Upper lobe of left lung (tissue), 6 donors: ENCODE results near the gene ACTRT2. TPM values are rescaled to one million over a fixed set of nuclear protein-coding genes. Genes with fewer than 3 reads are reported as not detected.

Source experiments
- ATAC-seq, 2 donors: fragments of 200-7000 bp; cut with Tn5 transposase; one replicate each; pipeline ENCODE4 v1.9.1; 2022; ENCODE audit warnings: mild to moderate bottlenecking in 2 of 2, moderate library complexity in 2 of 2; ENCODE audit not compliant: low FRiP score in 2 of 2
- DNase-seq, 2 donors: peaks; one replicate each; pipeline ENCODE4 v3.0.0-alpha.2; 2019 to 2020
- H3K27ac ChIP-seq, 4 donors: fragments of 200-600 bp; sonication (generic); one replicate each; pipeline ENCODE4 v1.5.1; 2016 to 2019
- H3K27me3 ChIP-seq, 4 donors: fragments of 200-600 bp; sonication (generic); one replicate each; pipeline ENCODE4 v1.5.1; 2017 to 2019
- H3K36me3 ChIP-seq, 4 donors: fragments of 200-600 bp; sonication (generic); one replicate each; pipeline ENCODE4 v1.5.1; 2016 to 2019
- H3K4me1 ChIP-seq, 4 donors: fragments of 200-600 bp; sonication (generic); one replicate each; pipeline ENCODE4 v1.5.1; 2018 to 2019
- H3K4me3 ChIP-seq, 4 donors: fragments of 200-600 bp; sonication (generic); one replicate each; pipeline ENCODE4 v1.5.1; 2017 to 2019; ENCODE audit warnings: mild to moderate bottlenecking in 2 of 4, moderate library complexity in 1 of 4
- H3K9me3 ChIP-seq, 4 donors: fragments of 200-600 bp; sonication (generic); one replicate each; pipeline ENCODE4 v1.5.1; 2018 to 2019
- EP300 ChIP-seq, 4 donors: sonication (generic); formaldehyde crosslinking; IDR thresholded peaks; one replicate each; pipeline ENCODE4 v1.5.1; 2017; ENCODE audit warnings: antibody characterized with exemption in 4 of 4, control low read depth in 2 of 4
- POLR2A ChIP-seq, 4 donors: fragments of 450-650 bp; IDR thresholded peaks; one replicate each; pipeline ENCODE4 v1.5.1; 2016 to 2017; ENCODE audit warnings: antibody characterized with exemption in 4 of 4, mild to moderate bottlenecking in 2 of 4
- POLR2AphosphoS5 ChIP-seq, 2 donors: sonication (generic); formaldehyde crosslinking; IDR thresholded peaks; one replicate each; pipeline ENCODE4 v1.5.1; 2017; ENCODE audit warnings: antibody characterized with exemption in 2 of 2
- WGBS, 2 donors: methylation state at CpG; one replicate each; pipeline ENCODE4 v1.1.5; 2017 to 2018; 5-methylcytosine and 5-hydroxymethylcytosine counted together
- total RNA-seq, 6 donors: library from RNA; depleted of rRNA in 4 of 6; stranded (reverse); fragments of >200 nt in 4 of 6; gene quantifications; one replicate each; pipeline versions ENCODE4 v1.1.0 to v1.2.1, GENCODE V29; 2016 to 2021
- TF ChIP-seq, protein P1 (sequence below), 6 experiments: fragments of 450-650 bp in 4 of 6; fragments of 200-600 bp in 2 of 6; sonication (generic) in 2 of 6; IDR thresholded peaks; one replicate each; pipeline ENCODE4 v1.5.1; 2016 to 2019; ENCODE audit warnings: antibody characterized with exemption in 6 of 6
- donor health status: DM: no; HTN: no; CAD: no; lungs with moderate emphysema.
- donor health status: DM: no; HTN: yes; CAD: no; lungs with severe emphysema.

The ACTRT2 gene
- total RNA-seq, 6 donors from 2014 or later: not detected

GRCh38 chr1:3060127-3060526, 38.9 kb downstream of the ACTRT2 start:
- H3K4me1 ChIP-seq: peaks cover 0 to 13% (median 4%) of the 10 kb centered on the region in 4 donors
- DNase-seq (no peak), ATAC-seq (no peak)
- no peak overlapping the region for H3K27ac ChIP-seq
- peaks cover 0 to 13% (median 0%) of the 10 kb centered on the region in 4 donors for H3K27me3 ChIP-seq
- no peak overlapping the region for H3K4me3 ChIP-seq
- no peaks in the 10 kb centered on the region for H3K36me3 ChIP-seq
- no peaks in the 10 kb centered on the region for H3K9me3 ChIP-seq
- TF ChIP-seq EP300 (IDR thresholded peaks at IDR 0.05): no peak
- 71 to 85% methylated on average over 4 to 6 of the region's 9 CpGs for WGBS, 2 donors

GRCh38 chr1:3060601-3061551, 39.6 kb downstream of the ACTRT2 start:
- peaks cover 0 to 21% (median 0%) of the 10 kb centered on the region in 4 donors for H3K27me3 ChIP-seq
- ATAC-seq (no peak), DNase-seq (peak in 1 of 2 donors; percentile 33)
- TF ChIP-seq POLR2A (IDR thresholded peaks at IDR 0.05) (no peak), EP300 (IDR thresholded peaks at IDR 0.05) (no peak), POLR2AphosphoS5 (IDR thresholded peaks at IDR 0.05) (no peak)
- TF ChIP-seq, protein P1, sequence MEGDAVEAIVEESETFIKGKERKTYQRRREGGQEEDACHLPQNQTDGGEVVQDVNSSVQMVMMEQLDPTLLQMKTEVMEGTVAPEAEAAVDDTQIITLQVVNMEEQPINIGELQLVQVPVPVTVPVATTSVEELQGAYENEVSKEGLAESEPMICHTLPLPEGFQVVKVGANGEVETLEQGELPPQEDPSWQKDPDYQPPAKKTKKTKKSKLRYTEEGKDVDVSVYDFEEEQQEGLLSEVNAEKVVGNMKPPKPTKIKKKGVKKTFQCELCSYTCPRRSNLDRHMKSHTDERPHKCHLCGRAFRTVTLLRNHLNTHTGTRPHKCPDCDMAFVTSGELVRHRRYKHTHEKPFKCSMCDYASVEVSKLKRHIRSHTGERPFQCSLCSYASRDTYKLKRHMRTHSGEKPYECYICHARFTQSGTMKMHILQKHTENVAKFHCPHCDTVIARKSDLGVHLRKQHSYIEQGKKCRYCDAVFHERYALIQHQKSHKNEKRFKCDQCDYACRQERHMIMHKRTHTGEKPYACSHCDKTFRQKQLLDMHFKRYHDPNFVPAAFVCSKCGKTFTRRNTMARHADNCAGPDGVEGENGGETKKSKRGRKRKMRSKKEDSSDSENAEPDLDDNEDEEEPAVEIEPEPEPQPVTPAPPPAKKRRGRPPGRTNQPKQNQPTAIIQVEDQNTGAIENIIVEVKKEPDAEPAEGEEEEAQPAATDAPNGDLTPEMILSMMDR (IDR thresholded peaks at IDR 0.05): no peak
- no peaks in the 10 kb centered on the region for H3K9me3 ChIP-seq
- WGBS, 2 donors: 71 to 76% methylated on average over 12 to 15 of the region's 15 CpGs
- no peaks in the 10 kb centered on the region for H3K36me3 ChIP-seq
- H3K4me1 ChIP-seq: peaks cover 0 to 13% (median 4%) of the 10 kb centered on the region in 4 donors
- no peak overlapping the region for H3K4me3 ChIP-seq
- no peak overlapping the region for H3K27ac ChIP-seq

DNA sequence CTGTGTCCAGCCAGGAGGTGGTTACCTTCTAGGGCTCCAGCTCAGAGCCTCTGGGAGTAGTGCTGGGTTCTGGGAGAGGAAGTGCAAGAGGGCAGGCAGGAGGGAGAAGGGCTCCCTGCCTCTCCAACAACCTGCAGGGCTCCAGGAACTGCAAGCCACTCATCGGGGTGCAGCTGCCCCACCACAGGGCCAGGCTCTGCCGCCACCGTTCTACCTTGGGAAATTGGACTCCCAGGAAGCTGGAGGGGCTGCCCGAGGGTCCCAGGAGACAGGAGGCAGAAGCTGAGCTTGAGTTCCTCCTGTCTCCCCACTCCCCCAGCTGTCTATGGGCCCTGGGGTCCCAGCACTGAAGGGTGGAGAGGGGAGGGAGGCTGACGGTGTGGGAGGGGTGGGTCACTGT, 40.3 kb downstream of the ACTRT2 start:
- Histone ChIP-seq H3K9me3 (no peaks in the 10 kb centered on the region), H3K27ac (no peak overlapping the region), H3K27me3 (peaks cover 0 to 26% (median 0%) of the 10 kb centered on the region in 4 donors), H3K4me3 (no peak overlapping the region), H3K4me1 (peaks cover 2 to 13% (median 6%) of the 10 kb centered on the region in 4 donors), H3K36me3 (no peaks in the 10 kb centered on the region)
- ATAC-seq (no peak), DNase-seq (peak in 1 of 2 donors; percentile 27)
- WGBS, 2 donors: 56 to 60% methylated on average over 2 to 4 of the region's 5 CpGs
- TF ChIP-seq POLR2A (IDR thresholded peaks at IDR 0.05): no peak
- no peak for TF ChIP-seq POLR2AphosphoS5 (IDR thresholded peaks at IDR 0.05)
- TF ChIP-seq, protein P1 (IDR thresholded peaks at IDR 0.05): no peak
- TF ChIP-seq EP300 (IDR thresholded peaks at IDR 0.05): no peak

- 53 to 73% methylated on average over 6 to 18 of the region's 21 CpGs for WGBS, 2 donors
- no peaks in the 10 kb centered on the region for H3K36me3 ChIP-seq
- H3K4me3 ChIP-seq: no peak overlapping the region
- H3K27ac ChIP-seq: no peak overlapping the region
- peaks cover 2 to 17% (median 10%) of the 10 kb centered on the region in 4 donors for H3K4me1 ChIP-seq
- peak in 1 of 2 donors; percentile 74 for DNase-seq
- no peak for ATAC-seq
- H3K27me3 ChIP-seq: peaks cover 0 to 31% (median 0%) of the 10 kb centered on the region in 4 donors
- H3K9me3 ChIP-seq: no peaks in the 10 kb centered on the region
- TF ChIP-seq EP300 (IDR thresholded peaks at IDR 0.05): no peak
- no peak for TF ChIP-seq POLR2AphosphoS5 (IDR thresholded peaks at IDR 0.05)
- TF ChIP-seq, protein P1 (IDR thresholded peaks at IDR 0.05): no peak
- TF ChIP-seq POLR2A (IDR thresholded peaks at IDR 0.05): no peak
These were observed 40.8 kb downstream of the ACTRT2 start for GRCh38 chr1:3061981-3062615.
